Measurements from ENCODE around the gene KCNJ10.

GRCh38 chr1:160006312-160006940, 63.5 kb downstream of the KCNJ10 start:
- no peak for TF ChIP-seq POLR2A (IDR thresholded peaks at IDR 0.05; ENCODE audit: low read length)
- TF ChIP-seq GATA1 (IDR thresholded peaks at IDR 0.05; ENCODE audit: low read depth, low read length), result no peak
